Mesodermal cell (in vitro differentiated cells): ENCODE measurements around the gene MYO1A.

Source experiments
- H3K27ac ChIP-seq: 2 replicates; pipeline ENCODE4 v1.7.0; 2013; ENCODE audit warnings: mild to moderate bottlenecking, low read depth, low read length, moderate library complexity; ENCODE audit not compliant: severe bottlenecking
- H3K36me3 ChIP-seq: 2 replicates; pipeline ENCODE4 v1.7.1; 2013; ENCODE audit warnings: mild to moderate bottlenecking, low read length, moderate library complexity; ENCODE audit not compliant: control insufficient read depth, insufficient read depth
- H3K4me1 ChIP-seq: one replicate; pipeline ENCODE4 v1.7.1; 2013; ENCODE audit warnings: mild to moderate bottlenecking, low read length; ENCODE audit not compliant: insufficient read depth, control insufficient read depth, poor library complexity, severe bottlenecking
- H3K4me3 ChIP-seq: 2 replicates; pipeline ENCODE4 v1.7.0; 2013; ENCODE audit warnings: low read length, control low read depth, mild to moderate bottlenecking; ENCODE audit not compliant: insufficient read depth, poor library complexity, severe bottlenecking; ENCODE audit errors: extremely low read depth
- H3K9me3 ChIP-seq: 2 replicates; pipeline ENCODE4 v1.7.1; 2013; ENCODE audit warnings: mild to moderate bottlenecking, low read length, moderate library complexity; ENCODE audit not compliant: control insufficient read depth
- WGBS, 2 experiments: methylation state at CpG; one replicate each; pipeline ENCODE4 v1.1.5; 2013; ENCODE audit warnings: missing lambda C conversion rate in 2 of 2; ENCODE audit not compliant: insufficient coverage in 2 of 2; 5-methylcytosine and 5-hydroxymethylcytosine counted together

Gene MYO1A

DNA sequence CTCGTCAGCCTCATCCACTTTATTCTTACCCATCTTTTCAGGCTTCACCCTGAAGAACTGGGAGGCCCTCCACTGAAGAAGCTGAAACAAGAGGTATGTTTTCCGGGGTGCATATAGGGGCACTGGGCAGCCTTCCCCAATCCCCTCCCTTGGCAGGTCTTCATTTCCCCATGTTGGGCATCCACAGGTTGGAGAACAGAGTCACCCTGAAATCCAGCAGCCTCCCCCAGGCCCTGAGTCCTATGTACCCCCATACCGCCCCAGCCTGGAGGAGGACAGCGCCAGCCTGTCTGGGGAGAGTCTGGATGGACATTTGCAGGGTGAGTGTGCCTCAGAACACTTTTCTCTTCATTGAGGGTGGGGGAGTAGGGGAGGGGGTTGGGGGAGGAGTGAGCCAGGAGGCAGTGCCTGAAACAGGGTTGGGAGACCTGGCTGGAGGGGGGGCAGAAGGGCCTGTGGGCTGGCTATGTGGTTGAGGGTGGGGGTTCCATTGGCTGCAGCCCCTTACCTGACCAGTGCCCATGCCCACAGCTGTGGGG is 43.0 kb upstream of the MYO1A start:
- Histone ChIP-seq H3K36me3 (peaks cover 64% of the 10 kb centered on the region), H3K4me1 (peaks cover 44% of the 10 kb centered on the region), H3K9me3 (no peaks in the 10 kb centered on the region), H3K4me3 (peak overlapping the region; percentile 2), H3K27ac (peak overlapping the region; percentile 84)
- WGBS, 2 experiments, result 90 to 100% methylated on average over 2 to 4 of the region's 4 CpGs

DNA sequence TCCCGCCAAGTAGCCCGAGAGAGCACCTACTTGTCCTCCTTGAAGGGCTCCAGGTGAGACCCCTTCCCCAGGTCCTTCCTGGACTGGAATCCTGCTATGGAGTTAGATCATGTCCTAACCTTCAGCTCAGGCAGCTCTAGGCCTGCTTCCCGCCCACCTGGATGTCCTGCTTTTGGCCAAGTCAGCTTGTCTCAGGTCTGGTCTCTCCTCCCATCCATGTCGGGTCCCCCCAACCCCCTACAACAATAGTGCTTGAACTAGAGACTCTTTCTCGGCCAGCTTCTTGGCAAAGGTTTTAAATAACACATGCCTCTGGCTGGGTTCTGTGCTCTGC is 42.6 kb upstream of the MYO1A start:
- Histone ChIP-seq H3K4me1 (peaks cover 44% of the 10 kb centered on the region), H3K9me3 (no peaks in the 10 kb centered on the region), H3K36me3 (peaks cover 62% of the 10 kb centered on the region), H3K4me3 (no peak overlapping the region), H3K27ac (peak overlapping the region; percentile 8)
- 92 to 95% methylated on average over 5 of the region's 5 CpGs for WGBS, 2 experiments

DNA sequence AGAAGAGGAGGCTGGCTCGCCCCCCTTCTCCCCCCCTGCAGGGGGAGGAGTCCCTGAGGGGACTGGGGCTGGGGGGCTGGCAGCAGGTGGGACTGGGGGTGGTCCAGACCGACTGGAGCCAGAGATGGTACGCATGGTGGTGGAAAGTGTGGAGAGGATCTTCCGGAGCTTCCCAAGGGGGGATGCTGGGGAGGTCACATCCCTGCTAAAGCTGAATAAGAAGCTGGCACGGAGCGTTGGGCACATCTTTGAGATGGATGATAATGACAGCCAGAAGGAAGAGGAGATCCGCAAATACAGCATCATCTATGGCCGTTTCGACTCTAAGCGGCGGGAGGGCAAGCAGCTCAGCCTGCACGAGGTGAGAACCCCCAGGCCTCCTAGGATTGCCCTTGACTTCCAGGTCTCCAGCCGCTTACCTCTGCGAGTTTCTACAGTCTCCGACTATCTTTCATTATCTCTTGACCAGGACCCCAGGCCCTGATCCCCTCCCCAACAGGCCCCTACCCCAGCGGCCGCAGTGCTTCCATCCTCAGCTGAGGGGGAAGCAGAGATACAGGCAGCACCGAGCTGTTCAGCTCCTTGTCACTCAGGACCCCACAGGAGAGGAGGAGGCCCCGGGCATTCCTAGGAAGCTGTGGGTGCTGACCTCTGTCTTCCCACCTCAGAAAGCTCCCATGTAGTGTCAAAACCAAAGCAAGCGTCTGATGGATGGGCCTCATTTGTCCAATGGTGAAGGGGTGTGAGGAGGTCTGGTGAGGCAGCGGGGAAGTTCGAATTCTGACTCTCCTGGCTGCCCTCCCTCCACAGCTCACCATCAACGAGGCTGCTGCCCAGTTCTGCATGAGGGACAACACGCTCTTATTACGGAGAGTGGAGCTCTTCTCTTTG is 42.0 kb upstream of the MYO1A start:
- peaks cover 55% of the 10 kb centered on the region for H3K36me3 ChIP-seq
- H3K4me1 ChIP-seq, result peaks cover 44% of the 10 kb centered on the region
- H3K9me3 ChIP-seq, result no peaks in the 10 kb centered on the region
- WGBS, 2 experiments, result 90 to 93% methylated on average over 19 to 22 of the region's 25 CpGs
- H3K27ac ChIP-seq, result peak overlapping the region; percentile 8
- peak overlapping the region; percentile 96 for H3K4me3 ChIP-seq

DNA sequence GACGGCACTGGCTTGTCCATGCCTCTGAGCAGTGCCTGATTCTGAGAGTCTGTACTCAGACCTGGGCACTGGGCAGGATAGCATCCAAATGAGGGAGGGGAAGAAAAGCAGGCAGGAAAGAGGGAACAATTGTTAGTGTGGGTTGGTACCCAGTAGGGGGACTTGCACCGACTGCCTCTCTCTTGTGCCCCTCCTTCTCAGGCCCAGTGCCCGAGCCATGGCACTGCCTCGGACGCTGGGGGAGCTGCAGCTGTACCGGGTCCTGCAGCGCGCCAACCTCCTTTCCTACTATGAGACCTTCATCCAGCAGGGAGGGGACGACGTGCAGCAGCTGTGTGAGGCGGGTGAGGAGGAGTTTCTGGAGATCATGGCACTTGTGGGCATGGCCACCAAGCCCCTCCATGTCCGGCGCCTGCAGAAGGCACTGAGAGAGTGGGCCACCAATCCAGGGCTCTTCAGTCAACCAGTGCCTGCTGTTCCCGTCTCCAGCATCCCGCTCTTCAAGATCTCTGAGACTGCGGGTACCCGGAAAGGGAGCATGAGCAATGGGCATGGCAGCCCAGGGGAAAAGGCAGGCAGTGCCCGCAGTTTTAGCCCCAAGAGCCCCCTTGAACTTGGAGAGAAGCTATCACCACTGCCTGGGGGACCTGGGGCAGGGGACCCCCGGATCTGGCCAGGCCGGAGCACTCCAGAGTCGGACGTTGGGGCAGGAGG is 41.2 kb upstream of the MYO1A start:
- Histone ChIP-seq H3K4me3 (peak overlapping the region; percentile 96), H3K4me1 (peaks cover 39% of the 10 kb centered on the region), H3K9me3 (no peaks in the 10 kb centered on the region), H3K36me3 (peaks cover 50% of the 10 kb centered on the region), H3K27ac (no peak overlapping the region)
- WGBS, 2 experiments, result 91 to 97% methylated on average over 14 of the region's 22 CpGs

DNA sequence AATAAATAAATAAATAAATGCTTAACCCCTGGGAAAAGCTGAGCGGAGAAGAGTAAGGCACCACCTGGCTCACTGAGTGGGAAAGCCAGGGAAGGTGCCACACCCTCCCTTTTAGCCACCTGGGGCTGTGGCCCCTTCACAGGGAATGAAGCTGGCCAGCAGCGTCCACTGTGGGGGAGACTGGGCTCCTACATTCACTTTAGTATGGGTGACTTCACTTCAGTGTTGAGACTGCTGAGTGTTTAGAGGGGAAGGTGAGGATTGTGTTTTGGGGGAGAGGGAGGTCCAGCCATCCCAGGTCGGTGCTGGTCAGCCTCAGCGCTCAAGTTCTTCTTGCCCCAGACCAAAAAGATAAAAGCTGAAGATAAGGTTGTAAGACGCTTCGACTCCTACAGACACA is 40.6 kb upstream of the MYO1A start:
- no peaks in the 10 kb centered on the region for H3K9me3 ChIP-seq
- peaks cover 44% of the 10 kb centered on the region for H3K36me3 ChIP-seq
- H3K27ac ChIP-seq, result no peak overlapping the region
- H3K4me1 ChIP-seq, result peaks cover 40% of the 10 kb centered on the region
- H3K4me3 ChIP-seq, result peak overlapping the region; percentile 96
- WGBS, 2 experiments, result 81 to 89% methylated on average over 4 to 5 of the region's 6 CpGs

DNA sequence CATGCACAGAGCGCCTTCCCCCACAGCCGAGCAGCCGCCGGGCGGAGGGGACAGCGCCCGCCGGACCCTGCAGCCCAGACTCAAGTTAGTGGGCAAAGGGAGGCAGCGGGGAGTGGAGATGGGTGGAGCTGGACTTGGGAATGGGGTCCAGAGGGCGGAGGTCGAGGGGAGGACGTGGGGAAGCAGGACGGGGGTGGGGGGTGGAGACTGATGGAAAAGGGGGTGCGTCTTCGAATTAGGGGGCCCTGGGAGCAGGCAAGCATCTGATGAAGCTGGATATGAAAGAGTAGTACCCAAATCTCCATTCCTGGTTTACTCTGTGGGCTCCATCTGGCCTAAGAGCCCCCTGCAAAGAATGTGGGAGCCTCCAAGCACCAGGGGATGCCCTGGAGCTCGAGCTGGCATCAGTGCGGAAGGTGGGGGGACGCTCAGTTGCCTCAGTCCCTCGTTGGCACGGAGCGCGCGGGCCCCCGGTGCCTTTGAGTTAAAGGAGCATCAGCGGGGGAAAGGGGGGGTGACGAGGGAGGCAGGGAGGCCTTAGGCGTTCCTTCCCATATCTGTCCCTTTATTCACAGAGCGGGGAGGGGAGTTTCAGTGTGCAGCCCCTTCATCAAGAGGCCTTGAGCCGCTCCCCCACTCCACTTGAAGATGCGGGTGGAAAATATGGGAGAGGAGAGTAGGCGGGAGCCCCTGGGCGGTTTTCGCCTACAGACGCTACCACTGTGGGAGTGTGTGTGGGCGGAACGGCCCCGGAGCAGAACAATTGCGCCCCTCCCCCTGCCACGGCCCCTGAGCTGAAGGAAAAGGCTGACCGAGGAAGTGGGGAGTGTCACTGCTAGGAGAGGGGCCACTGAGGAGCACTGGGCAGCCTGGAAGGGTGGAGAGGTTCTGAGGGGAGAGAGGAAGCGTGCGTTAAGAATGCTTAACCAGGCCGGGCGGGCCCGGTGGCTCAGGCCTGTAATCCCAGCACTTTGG is 39.6 kb upstream of the MYO1A start:
- H3K36me3 ChIP-seq, result peaks cover 35% of the 10 kb centered on the region
- H3K4me3 ChIP-seq, result peak overlapping the region; percentile 96
- H3K9me3 ChIP-seq, result no peaks in the 10 kb centered on the region
- H3K27ac ChIP-seq, result peak overlapping the region; percentile 71
- WGBS, 2 experiments, result 0 to 1% methylated on average over 18 to 26 of the region's 45 CpGs
- H3K4me1 ChIP-seq, result peaks cover 37% of the 10 kb centered on the region

DNA sequence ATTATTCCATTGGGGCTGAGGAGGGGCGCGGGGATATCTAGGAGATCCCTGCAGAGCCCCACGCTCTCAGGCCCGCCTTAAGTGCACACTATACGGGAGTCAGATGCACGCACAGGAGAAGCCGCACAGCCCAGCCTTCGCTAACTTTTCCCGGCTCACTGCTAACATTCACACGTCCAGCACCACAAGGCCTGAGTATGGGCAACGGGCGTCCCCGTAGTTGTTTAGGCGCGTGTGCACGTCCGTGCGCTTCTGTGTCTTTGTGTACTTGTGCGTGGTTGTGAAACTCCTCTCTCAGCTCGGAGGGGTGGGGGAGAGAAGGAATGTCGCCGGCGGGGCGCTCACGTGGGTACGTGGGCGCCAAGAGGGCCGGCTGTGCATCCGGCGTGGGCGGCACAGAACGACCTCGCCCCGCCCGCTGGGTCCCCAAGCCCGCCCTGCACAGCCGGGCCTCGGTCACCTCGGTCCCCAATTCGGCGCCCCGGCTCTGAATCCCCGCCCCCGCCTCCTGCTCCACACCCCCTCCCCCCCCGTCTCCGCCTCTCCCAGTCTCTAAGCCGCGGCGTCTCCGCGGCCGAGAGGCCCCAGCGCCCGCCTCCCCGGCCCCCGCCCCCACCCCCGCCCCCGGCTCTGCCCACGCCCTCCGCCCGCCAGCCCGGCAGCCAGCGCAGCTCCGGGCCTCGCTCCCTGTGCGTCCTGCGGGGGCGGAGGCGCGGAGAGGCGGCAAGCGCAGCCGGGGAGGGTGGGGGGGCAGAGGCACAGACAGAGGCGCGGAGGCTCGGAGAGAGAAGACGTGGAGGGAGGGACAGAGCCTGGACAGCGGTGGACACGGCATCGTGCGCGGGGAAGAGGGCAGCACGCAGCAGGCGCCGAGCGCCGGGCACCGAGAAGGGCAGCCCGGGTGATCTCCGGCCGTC is 38.7 kb upstream of the MYO1A start, which contains the start of gene NAB2:
TSS of gene NAB2 (plus strand) at position 761 of the 917 bp plus-strand sequence. CDS start 158 bp downstream, outside the sequence.
- Histone ChIP-seq H3K4me1 (peaks cover 27% of the 10 kb centered on the region), H3K36me3 (peaks cover 31% of the 10 kb centered on the region), H3K9me3 (no peaks in the 10 kb centered on the region), H3K27ac (peak within 1 kb of the TSS; percentile 99), H3K4me3 (peak within 1 kb of the TSS; percentile 96)
- WGBS, 2 experiments, result 0% methylated on average over 42 to 45 of the region's 91 CpGs

DNA sequence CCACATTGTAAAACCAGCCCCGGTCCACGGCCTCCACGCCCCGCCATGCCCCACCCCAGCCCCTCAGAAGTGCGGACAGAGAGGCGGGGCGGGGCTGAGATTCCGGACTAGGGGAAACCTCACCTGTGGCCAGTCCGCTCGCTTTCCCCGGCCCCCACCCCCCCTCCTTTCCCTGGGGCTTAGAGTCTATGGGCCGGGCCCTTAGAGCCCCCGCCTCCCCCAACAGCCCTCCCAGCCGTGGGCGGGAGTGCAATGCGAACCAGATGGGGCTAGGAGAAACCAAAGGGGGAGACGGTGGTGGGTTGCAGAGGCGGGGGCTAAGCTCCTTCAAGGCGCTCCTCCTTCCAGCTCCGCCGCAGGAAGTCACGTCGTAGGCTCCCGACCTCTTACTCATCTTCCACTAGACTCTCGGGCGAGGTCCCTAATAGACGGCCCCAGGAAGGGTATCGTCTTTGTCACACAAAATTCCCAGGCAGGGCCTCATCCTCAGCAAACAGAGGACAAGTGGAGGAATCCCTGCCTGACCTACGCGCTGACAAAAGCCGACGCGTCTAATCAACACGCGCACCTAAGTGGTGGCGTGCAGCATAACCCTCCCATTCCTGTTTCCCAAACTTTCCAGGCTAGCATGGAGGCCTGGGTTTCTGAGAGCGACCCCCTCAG is 37.9 kb upstream of the MYO1A start:
- no peaks in the 10 kb centered on the region for H3K9me3 ChIP-seq
- peak overlapping the region; percentile 99 for H3K27ac ChIP-seq
- H3K4me1 ChIP-seq, result peaks cover 22% of the 10 kb centered on the region
- 0% methylated on average over 25 to 27 of the region's 37 CpGs for WGBS, 2 experiments
- peaks cover 23% of the 10 kb centered on the region for H3K36me3 ChIP-seq
- peak overlapping the region; percentile 51 for H3K4me3 ChIP-seq

DNA sequence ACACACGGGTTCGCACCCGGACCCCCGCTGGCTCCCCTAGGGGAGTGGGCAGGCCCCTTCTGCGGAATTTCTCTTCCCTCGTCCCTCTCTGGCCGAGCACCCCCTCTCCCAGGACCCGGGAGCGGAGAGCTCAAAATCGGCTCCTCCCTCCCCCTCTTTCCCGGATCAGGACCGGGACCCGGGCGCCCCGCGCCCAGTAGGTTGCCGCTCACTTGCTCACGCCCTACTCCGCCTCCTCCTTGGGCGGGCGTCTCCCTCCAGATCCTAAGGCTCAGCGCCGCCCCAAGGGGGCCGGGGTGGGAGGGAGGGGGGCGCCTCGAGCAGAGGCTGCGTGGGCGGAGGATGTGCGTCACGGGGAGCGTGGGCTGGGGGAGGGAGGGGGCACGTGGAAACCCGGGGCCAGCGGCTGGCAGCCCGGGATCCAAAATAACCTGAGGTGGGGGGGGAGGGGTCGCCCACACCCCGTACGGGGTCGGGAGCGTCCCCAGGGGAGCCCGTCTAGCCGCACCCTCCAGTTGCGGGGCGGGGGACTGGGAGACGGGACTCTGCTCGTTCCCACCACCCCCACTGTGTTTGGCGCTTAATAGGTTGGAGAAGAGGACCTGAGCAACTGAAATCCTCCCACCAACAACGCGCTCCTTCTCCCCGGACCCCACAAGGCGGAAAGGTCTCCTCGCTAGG is 37.2 kb upstream of the MYO1A start:
- H3K9me3 ChIP-seq, result no peaks in the 10 kb centered on the region
- peaks cover 17% of the 10 kb centered on the region for H3K4me1 ChIP-seq
- H3K4me3 ChIP-seq, result peak overlapping the region; percentile 51
- WGBS, 2 experiments, result 0% methylated on average over 20 to 26 of the region's 52 CpGs
- H3K27ac ChIP-seq, result peak overlapping the region; percentile 99
- H3K36me3 ChIP-seq, result peaks cover 17% of the 10 kb centered on the region
